ENCODE data around the gene VPS35. TPM values are rescaled to one million over a fixed set of nuclear protein-coding genes. Genes with fewer than 3 reads are reported as not detected.
A peak's percentile ranks its signal among the peaks of the same experiment; 100 is the strongest.

The VPS35 gene
- total RNA-seq, 1 donor from 2014 or later, result 103 TPM

GRCh38 chr16:46648656-46649055 lies 40.3 kb downstream of the VPS35 start:
- Mint-ChIP-seq H3K36me3 (ENCODE audit: unreplicated experiment) (peaks cover 4% of the 10 kb centered on the region), H3K27me3 (ENCODE audit: unreplicated experiment) (peaks cover 6% of the 10 kb centered on the region), H3K4me3 (ENCODE audit: unreplicated experiment) (no peak overlapping the region), H3K27ac (ENCODE audit: unreplicated experiment) (no peak overlapping the region), H3K4me1 (ENCODE audit: unreplicated experiment) (peaks cover 4% of the 10 kb centered on the region), H3K9me3 (ENCODE audit: unreplicated experiment) (peaks cover 7% of the 10 kb centered on the region)
- TF ChIP-seq, protein P1, sequence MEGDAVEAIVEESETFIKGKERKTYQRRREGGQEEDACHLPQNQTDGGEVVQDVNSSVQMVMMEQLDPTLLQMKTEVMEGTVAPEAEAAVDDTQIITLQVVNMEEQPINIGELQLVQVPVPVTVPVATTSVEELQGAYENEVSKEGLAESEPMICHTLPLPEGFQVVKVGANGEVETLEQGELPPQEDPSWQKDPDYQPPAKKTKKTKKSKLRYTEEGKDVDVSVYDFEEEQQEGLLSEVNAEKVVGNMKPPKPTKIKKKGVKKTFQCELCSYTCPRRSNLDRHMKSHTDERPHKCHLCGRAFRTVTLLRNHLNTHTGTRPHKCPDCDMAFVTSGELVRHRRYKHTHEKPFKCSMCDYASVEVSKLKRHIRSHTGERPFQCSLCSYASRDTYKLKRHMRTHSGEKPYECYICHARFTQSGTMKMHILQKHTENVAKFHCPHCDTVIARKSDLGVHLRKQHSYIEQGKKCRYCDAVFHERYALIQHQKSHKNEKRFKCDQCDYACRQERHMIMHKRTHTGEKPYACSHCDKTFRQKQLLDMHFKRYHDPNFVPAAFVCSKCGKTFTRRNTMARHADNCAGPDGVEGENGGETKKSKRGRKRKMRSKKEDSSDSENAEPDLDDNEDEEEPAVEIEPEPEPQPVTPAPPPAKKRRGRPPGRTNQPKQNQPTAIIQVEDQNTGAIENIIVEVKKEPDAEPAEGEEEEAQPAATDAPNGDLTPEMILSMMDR (IDR thresholded peaks at IDR 0.05), result no peak
- no peak for DNase-seq (ENCODE audit: extremely low spot score, unreplicated experiment)

- Mint-ChIP-seq H3K4me1 (ENCODE audit: unreplicated experiment) (no peaks in the 10 kb centered on the region), H3K27ac (ENCODE audit: unreplicated experiment) (no peak overlapping the region), H3K36me3 (ENCODE audit: unreplicated experiment) (peaks cover 6% of the 10 kb centered on the region), H3K9me3 (ENCODE audit: unreplicated experiment) (peaks cover 13% of the 10 kb centered on the region), H3K27me3 (ENCODE audit: unreplicated experiment) (peaks cover 20% of the 10 kb centered on the region), H3K4me3 (ENCODE audit: unreplicated experiment) (no peak overlapping the region)
- TF ChIP-seq, protein P1 (IDR thresholded peaks at IDR 0.05), result no peak
- DNase-seq (ENCODE audit: extremely low spot score, unreplicated experiment), result no peak
Measured at GRCh38 chr16:46638947-46639925, 49.7 kb downstream of the VPS35 start.

- TF ChIP-seq, protein P1 (IDR thresholded peaks at IDR 0.05), result no peak
- H3K27me3 Mint-ChIP-seq (ENCODE audit: unreplicated experiment), result peaks cover 29% of the 10 kb centered on the region
- no peak for DNase-seq (ENCODE audit: extremely low spot score, unreplicated experiment)
- H3K4me1 Mint-ChIP-seq (ENCODE audit: unreplicated experiment), result peaks cover 22% of the 10 kb centered on the region
- H3K9me3 Mint-ChIP-seq (ENCODE audit: unreplicated experiment), result no peaks in the 10 kb centered on the region
- no peak overlapping the region for H3K27ac Mint-ChIP-seq (ENCODE audit: unreplicated experiment)
- H3K36me3 Mint-ChIP-seq (ENCODE audit: unreplicated experiment), result no peaks in the 10 kb centered on the region
- H3K4me3 Mint-ChIP-seq (ENCODE audit: unreplicated experiment), result peak overlapping the region; percentile 49
Measured at GRCh38 chr16:46632778-46633733, 55.9 kb downstream of the VPS35 start.

DNA sequence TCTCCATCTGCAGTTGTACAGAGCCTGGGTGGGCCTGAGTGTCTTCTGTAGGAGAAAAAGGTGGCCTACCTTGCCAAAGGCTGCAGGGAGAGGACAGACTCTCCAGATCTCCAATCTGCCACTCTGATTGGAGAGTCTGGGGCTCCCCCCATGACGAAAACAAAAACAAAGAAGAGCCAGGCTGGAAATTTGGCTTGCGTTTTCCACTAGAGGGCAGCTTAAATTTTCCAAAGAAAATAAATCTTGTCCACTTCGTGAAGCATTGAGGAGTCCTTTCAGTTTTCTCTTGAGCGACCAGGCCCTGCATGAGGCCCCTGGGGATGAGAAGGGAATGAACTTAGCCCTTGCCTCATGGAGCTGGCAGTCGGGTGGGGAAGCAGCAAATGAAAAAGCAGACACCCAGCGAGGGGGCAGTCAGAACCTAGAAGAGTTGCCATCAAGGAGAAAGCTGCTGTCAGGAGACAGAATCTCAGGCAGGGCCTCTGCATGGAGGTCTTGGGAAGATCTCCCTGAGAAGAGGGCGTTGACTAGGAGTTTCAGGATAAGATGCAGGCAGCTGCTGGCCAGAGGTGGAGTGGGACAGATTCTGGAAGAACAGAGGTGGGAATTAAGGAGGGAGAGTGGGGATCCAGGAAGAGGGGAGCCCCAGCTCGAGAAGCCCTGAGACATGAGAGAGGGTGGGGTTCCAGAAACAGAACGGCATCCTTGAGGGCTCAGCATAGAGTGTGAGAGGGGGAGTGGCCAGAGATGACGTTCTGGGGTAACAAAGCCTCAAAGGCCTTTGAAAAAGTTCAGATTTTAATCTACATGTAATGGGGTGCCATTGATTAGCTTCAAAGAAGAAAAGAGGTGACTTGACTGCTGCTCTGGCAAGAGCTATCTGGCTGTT lies 59.4 kb downstream of the VPS35 start:
- no peak for DNase-seq (ENCODE audit: extremely low spot score, unreplicated experiment)
- H3K27me3 Mint-ChIP-seq (ENCODE audit: unreplicated experiment), result peaks cover 12% of the 10 kb centered on the region
- H3K27ac Mint-ChIP-seq (ENCODE audit: unreplicated experiment), result peak overlapping the region; percentile 53
- H3K36me3 Mint-ChIP-seq (ENCODE audit: unreplicated experiment), result no peaks in the 10 kb centered on the region
- no peaks in the 10 kb centered on the region for H3K9me3 Mint-ChIP-seq (ENCODE audit: unreplicated experiment)
- peaks cover 22% of the 10 kb centered on the region for H3K4me1 Mint-ChIP-seq (ENCODE audit: unreplicated experiment)
- TF ChIP-seq, protein P1 (IDR thresholded peaks at IDR 0.05), result peak; percentile 57
- H3K4me3 Mint-ChIP-seq (ENCODE audit: unreplicated experiment), result no peak overlapping the region

Measured in osteocyte (in vitro differentiated cells).